Keratinocyte (primary cell): ENCODE data around the gene MYO19. TPM values are rescaled to one million over a fixed set of nuclear protein-coding genes. Genes with fewer than 3 reads are reported as not detected.

Experiments
- DNase-seq: peaks from one replicate; pipeline ENCODE4 v3.0.0-alpha.2; 2011; ENCODE audit warnings: low read depth, missing footprints, low spot score
- FAIRE-seq: peaks from 2 replicates; lab custom pipeline; 2011; peaks lifted over from hg19 to GRCh38; lab: Jason Lieb, UNC
- H2AFZ ChIP-seq: 2 replicates; pipeline ENCODE4 v1.6.0; 2012; ENCODE audit warnings: low read length, control low read depth, inconsistent platforms; ENCODE audit not compliant: control insufficient read depth
- H3K27ac ChIP-seq: 2 replicates; pipeline ENCODE4 v1.5.1; 2011; ENCODE audit warnings: low read length; ENCODE audit not compliant: control insufficient read depth, insufficient read depth
- H3K27me3 ChIP-seq: 3 replicates; pipeline ENCODE4 v1.6.0; 2011; ENCODE audit warnings: low read length; ENCODE audit not compliant: control insufficient read depth, insufficient read depth; ENCODE audit errors: extremely low read depth
- H3K36me3 ChIP-seq, 2 experiments: 2 replicates in 1 of 2; 3 replicates in 1 of 2; pipeline ENCODE4 v1.5.1; 2011; ENCODE audit warnings: low read length in 2 of 2, mild to moderate bottlenecking in 1 of 2; ENCODE audit not compliant: control insufficient read depth in 2 of 2, insufficient read depth in 2 of 2; ENCODE audit errors: extremely low read depth in 1 of 2
- H3K4me1 ChIP-seq: 3 replicates; pipeline ENCODE4 v1.5.1; 2011; ENCODE audit warnings: low read length; ENCODE audit not compliant: control insufficient read depth, insufficient read depth; ENCODE audit errors: extremely low read depth
- H3K4me2 ChIP-seq: 3 replicates; pipeline ENCODE4 v1.6.0; 2011; ENCODE audit warnings: low read depth, low read length; ENCODE audit not compliant: control insufficient read depth, insufficient read depth; ENCODE audit errors: extremely low read depth
- H3K4me3 ChIP-seq, 3 experiments: fragments of 200-600 bp in 1 of 3; sonication (generic) in 1 of 3; 2 replicates in 2 of 3; 3 replicates in 1 of 3; pipeline ENCODE4 v1.5.1; 2011 to 2016; ENCODE audit warnings: low read length in 3 of 3, mild to moderate bottlenecking in 3 of 3, control low read depth in 2 of 3, inconsistent platforms in 1 of 3, low read depth in 1 of 3, mixed read lengths in 1 of 3, mixed run types in 1 of 3, moderate library complexity in 1 of 3; ENCODE audit not compliant: control insufficient read depth in 2 of 3, insufficient read depth in 2 of 3; ENCODE audit errors: extremely low read depth in 1 of 3
- H3K79me2 ChIP-seq: 2 replicates; pipeline ENCODE4 v1.6.0; 2012; ENCODE audit warnings: low read length; ENCODE audit not compliant: control insufficient read depth, insufficient read depth
- H3K9ac ChIP-seq: 3 replicates; pipeline ENCODE4 v1.6.0; 2011; ENCODE audit warnings: low read length; ENCODE audit not compliant: control insufficient read depth, insufficient read depth; ENCODE audit errors: extremely low read depth
- H3K9me1 ChIP-seq: 3 replicates; pipeline ENCODE4 v1.6.0; 2011; ENCODE audit warnings: low read length; ENCODE audit not compliant: control insufficient read depth, insufficient read depth; ENCODE audit errors: extremely low read depth
- H3K9me3 ChIP-seq: 2 replicates; pipeline ENCODE4 v1.5.1; 2012; ENCODE audit warnings: low read depth, low read length; ENCODE audit not compliant: control insufficient read depth
- H4K20me1 ChIP-seq: 3 replicates; pipeline ENCODE4 v1.6.0; 2011; ENCODE audit warnings: low read length; ENCODE audit not compliant: control insufficient read depth, insufficient read depth; ENCODE audit errors: extremely low read depth
- CTCF ChIP-seq, 3 experiments: IDR thresholded peaks in 1 of 3; conservative IDR thresholded peaks in 1 of 3; optimal IDR thresholded peaks in 1 of 3; 2 replicates in 2 of 3; 3 replicates in 1 of 3; pipeline versions ENCODE3 to v1.5.1; 2011; ENCODE audit warnings: low read length in 3 of 3, mild to moderate bottlenecking in 3 of 3, moderate library complexity in 2 of 3, control low read depth in 1 of 3, inconsistent platforms in 1 of 3; ENCODE audit not compliant: insufficient read depth in 2 of 3; ENCODE audit errors: extremely low read depth in 1 of 3
- EZH2 ChIP-seq: IDR thresholded peaks from one replicate; pipeline ENCODE4 v1.6.1; 2012; ENCODE audit warnings: inconsistent platforms, mild to moderate bottlenecking, low read length, moderate library complexity
- dilution Hi-C: fragments of 300-500 bp; cut with MboI; formaldehyde crosslinking; loops from one replicate; pipeline ENCODE4 v1.7.0; 2020; ENCODE audit warnings: low sequenced_read_pairs; ENCODE audit not compliant: extremely low pct_ligation_motif_present
- polyA plus RNA-seq, 5 experiments: library from polyadenylated mRNA; depleted of rRNA in 3 of 5; stranded (reverse) in 3 of 5; stranded (forward) in 1 of 5; unstranded in 1 of 5; fragments of >200 nt; gene quantifications; 1 replicate in 1 of 5; 2 replicates in 3 of 5; 3 replicates in 1 of 5; pipeline versions ENCODE4 v1.2.1 to v1.2.3, GENCODE V29; 2011 to 2012; ENCODE audit warnings: missing spikeins in 2 of 5, low read depth in 1 of 5, low replicate concordance in 1 of 5

The MYO19 gene
- polyA plus RNA-seq, 1 donor (not counting 4 experiments of a cell fraction or from before 2014, with no cell fraction given) = 47.9 TPM

- TF ChIP-seq CTCF (optimal IDR thresholded peaks at IDR 0.05 in 1 of 3, IDR thresholded peaks at IDR 0.05 in 1 of 3, conservative IDR thresholded peaks at IDR 0.05 in 1 of 3; ENCODE audit: extremely low read depth in 1 of 3, insufficient read depth in 2 of 3, low read length in 3 of 3) (no peak), EZH2 (no peak)
- H3K27ac ChIP-seq = peak overlapping the region; percentile 99
- no peaks in the 10 kb centered on the region for H4K20me1 ChIP-seq
- peaks cover 28% of the 10 kb centered on the region for H3K79me2 ChIP-seq
- peaks cover 17 to 37% of the 10 kb centered on the region in 2 experiments for H3K36me3 ChIP-seq
- peaks cover 8% of the 10 kb centered on the region for H3K9me1 ChIP-seq
- H3K4me1 ChIP-seq = peaks cover 47% of the 10 kb centered on the region
- H2AFZ ChIP-seq = no peak overlapping the region
- DNase-seq (no peak), FAIRE-seq (no peak)
- H3K9ac ChIP-seq = peak overlapping the region; percentile 99
- H3K4me2 ChIP-seq = peak overlapping the region; percentile 82
- H3K9me3 ChIP-seq = no peaks in the 10 kb centered on the region
- dilution Hi-C loops = no loop called here
- no peaks in the 10 kb centered on the region for H3K27me3 ChIP-seq
- H3K4me3 ChIP-seq = peak overlapping the region in 1 of 3 experiments; percentile 79
These were observed 2.2 kb downstream of the MYO19 start for GRCh38 chr17:36532435-36532975.

GRCh38 chr17:36529121-36529520 lies 5.5 kb downstream of the MYO19 start:
- no peak overlapping the region for H3K4me2 ChIP-seq
- H3K9me3 ChIP-seq = no peaks in the 10 kb centered on the region
- H3K4me1 ChIP-seq = peaks cover 55% of the 10 kb centered on the region
- dilution Hi-C loops = no loop called here
- peak overlapping the region; percentile 8 for H3K27ac ChIP-seq
- H3K79me2 ChIP-seq = peaks cover 22% of the 10 kb centered on the region
- no peak for FAIRE-seq
- no peak overlapping the region for H3K4me3 ChIP-seq
- H3K9ac ChIP-seq = no peak overlapping the region
- peaks cover 8% of the 10 kb centered on the region for H3K9me1 ChIP-seq
- H2AFZ ChIP-seq = no peak overlapping the region
- DNase-seq = no peak
- no peak for TF ChIP-seq CTCF (optimal IDR thresholded peaks at IDR 0.05 in 1 of 3, IDR thresholded peaks at IDR 0.05 in 1 of 3, conservative IDR thresholded peaks at IDR 0.05 in 1 of 3; ENCODE audit: extremely low read depth in 1 of 3, insufficient read depth in 2 of 3, low read length in 3 of 3)
- TF ChIP-seq EZH2 = no peak
- no peaks in the 10 kb centered on the region for H3K27me3 ChIP-seq
- peaks cover 18 to 53% of the 10 kb centered on the region in 2 experiments for H3K36me3 ChIP-seq
- H4K20me1 ChIP-seq = no peaks in the 10 kb centered on the region
